GM12891 (cell line): ENCODE measurements around the gene ZNF678.

Experiments
- POLR2A ChIP-seq: IDR thresholded peaks from 2 replicates; pipeline ENCODE4 v1.6.1; 2011; ENCODE audit warnings: low read depth, low read length, control low read depth
- POLR2AphosphoS5 ChIP-seq: IDR thresholded peaks from 2 replicates; pipeline ENCODE4 v1.6.1; 2011; ENCODE audit warnings: low read depth, low read length, control low read depth
- TAF1 ChIP-seq: IDR thresholded peaks from 2 replicates; pipeline ENCODE4 v1.6.1; 2011; ENCODE audit warnings: low read depth, low read length, control low read depth

GRCh38 chr1:227723474-227723873 lies 160.1 kb downstream of the ZNF678 start:
- TF ChIP-seq POLR2AphosphoS5 = no peak
- TF ChIP-seq POLR2A = no peak
- no peak for TF ChIP-seq TAF1
